Measurements from ENCODE around the gene RNU1-4. TPM values are rescaled to one million over a fixed set of nuclear protein-coding genes. Genes with fewer than 3 reads are reported as not detected.
"Not testable (repeated sequence)": the region's sequence is repeated elsewhere in the genome, so short reads cannot be mapped to it uniquely, and the experiment has no call there.

The RNU1-4 gene
- polyA plus RNA-seq, 1 experiment: not detected

GRCh38 chr1:16727190-16728111, 12.9 kb upstream of the RNU1-4 start:
- H3K27me3 ChIP-seq (ENCODE audit: control insufficient read depth, insufficient read depth, low read length): peaks cover 31% of the 10 kb centered on the region
- TF ChIP-seq CTCF (IDR thresholded peaks at IDR 0.05; ENCODE audit: low read depth, low read length): no peak
- POLR2A ChIA-PET: no interaction called here
- CTCF ChIA-PET: no interaction called here
- H3K27ac ChIP-seq (ENCODE audit: low read depth, low read length): no peak overlapping the region
- no peak overlapping the region for H3K4me3 ChIP-seq (ENCODE audit: low read depth, low read length)
- DNase-seq (ENCODE audit: low read depth, low spot score): no peak
- H3K9me3 ChIP-seq (ENCODE audit: control insufficient read depth, insufficient read depth, low read length): peaks cover 10% of the 10 kb centered on the region

- POLR2A ChIA-PET; H3K4me3 ChIP-seq (ENCODE audit: low read depth, low read length); H3K9me3 ChIP-seq (ENCODE audit: control insufficient read depth, insufficient read depth, low read length); CTCF ChIA-PET; H3K27ac ChIP-seq (ENCODE audit: low read depth, low read length); DNase-seq (ENCODE audit: low read depth, low spot score): not testable (repeated sequence)
- H3K27me3 ChIP-seq (ENCODE audit: control insufficient read depth, insufficient read depth, low read length): peaks cover 30% of the 10 kb centered on the region
Measured at GRCh38 chr1:16728243-16728949, 11.9 kb upstream of the RNU1-4 start.

GRCh38 chr1:16732254-16732896, 7.9 kb upstream of the RNU1-4 start:
- H3K27me3 ChIP-seq (ENCODE audit: control insufficient read depth, insufficient read depth, low read length); H3K4me3 ChIP-seq (ENCODE audit: low read depth, low read length); H3K9me3 ChIP-seq (ENCODE audit: control insufficient read depth, insufficient read depth, low read length); CTCF ChIA-PET; POLR2A ChIA-PET; DNase-seq (ENCODE audit: low read depth, low spot score); H3K27ac ChIP-seq (ENCODE audit: low read depth, low read length): not testable (repeated sequence)

GRCh38 chr1:16741230-16741629, 914 bp downstream of the RNU1-4 start:
- CTCF ChIA-PET; H3K9me3 ChIP-seq (ENCODE audit: control insufficient read depth, insufficient read depth, low read length); POLR2A ChIA-PET; H3K27ac ChIP-seq (ENCODE audit: low read depth, low read length); DNase-seq (ENCODE audit: low read depth, low spot score); H3K4me3 ChIP-seq (ENCODE audit: low read depth, low read length); H3K27me3 ChIP-seq (ENCODE audit: control insufficient read depth, insufficient read depth, low read length): not testable (repeated sequence)

- H3K27me3 ChIP-seq (ENCODE audit: control insufficient read depth, insufficient read depth, low read length); DNase-seq (ENCODE audit: low read depth, low spot score); H3K9me3 ChIP-seq (ENCODE audit: control insufficient read depth, insufficient read depth, low read length); H3K4me3 ChIP-seq (ENCODE audit: low read depth, low read length); H3K27ac ChIP-seq (ENCODE audit: low read depth, low read length); POLR2A ChIA-PET; CTCF ChIA-PET: not testable (repeated sequence)
Measured at GRCh38 chr1:16747660-16748059, 7.3 kb downstream of the RNU1-4 start.

- POLR2A ChIA-PET: not testable (repeated sequence)
Measured at GRCh38 chr1:16748710-16749109, 8.4 kb downstream of the RNU1-4 start.

GRCh38 chr1:16749910-16750888, 9.9 kb downstream of the RNU1-4 start:
- DNase-seq (ENCODE audit: low read depth, low spot score); POLR2A ChIA-PET; H3K4me3 ChIP-seq (ENCODE audit: low read depth, low read length); CTCF ChIA-PET; H3K9me3 ChIP-seq (ENCODE audit: control insufficient read depth, insufficient read depth, low read length); H3K27me3 ChIP-seq (ENCODE audit: control insufficient read depth, insufficient read depth, low read length); H3K27ac ChIP-seq (ENCODE audit: low read depth, low read length): not testable (repeated sequence)

More at GRCh38 chr1:16748710-16749109, 8.4 kb downstream of the RNU1-4 start:
- H3K27ac ChIP-seq (ENCODE audit: low read depth, low read length); DNase-seq (ENCODE audit: low read depth, low spot score); H3K27me3 ChIP-seq (ENCODE audit: control insufficient read depth, insufficient read depth, low read length); CTCF ChIA-PET; H3K9me3 ChIP-seq (ENCODE audit: control insufficient read depth, insufficient read depth, low read length); H3K4me3 ChIP-seq (ENCODE audit: low read depth, low read length): not testable (repeated sequence)

GRCh38 chr1:16752770-16753169, 12.5 kb downstream of the RNU1-4 start:
- CTCF ChIA-PET; H3K9me3 ChIP-seq (ENCODE audit: control insufficient read depth, insufficient read depth, low read length); H3K4me3 ChIP-seq (ENCODE audit: low read depth, low read length); DNase-seq (ENCODE audit: low read depth, low spot score); H3K27ac ChIP-seq (ENCODE audit: low read depth, low read length); POLR2A ChIA-PET; H3K27me3 ChIP-seq (ENCODE audit: control insufficient read depth, insufficient read depth, low read length): not testable (repeated sequence)

- H3K27ac ChIP-seq (ENCODE audit: low read depth, low read length); POLR2A ChIA-PET; H3K9me3 ChIP-seq (ENCODE audit: control insufficient read depth, insufficient read depth, low read length); CTCF ChIA-PET; H3K4me3 ChIP-seq (ENCODE audit: low read depth, low read length); DNase-seq (ENCODE audit: low read depth, low spot score); H3K27me3 ChIP-seq (ENCODE audit: control insufficient read depth, insufficient read depth, low read length): not testable (repeated sequence)
Measured at GRCh38 chr1:16755385-16755784, 15.1 kb downstream of the RNU1-4 start.

- POLR2A ChIA-PET: not testable (repeated sequence)
Measured at GRCh38 chr1:16755932-16756331, 15.6 kb downstream of the RNU1-4 start.

More at GRCh38 chr1:16755932-16756331, 15.6 kb downstream of the RNU1-4 start:
- H3K27me3 ChIP-seq (ENCODE audit: control insufficient read depth, insufficient read depth, low read length); H3K27ac ChIP-seq (ENCODE audit: low read depth, low read length); DNase-seq (ENCODE audit: low read depth, low spot score); H3K9me3 ChIP-seq (ENCODE audit: control insufficient read depth, insufficient read depth, low read length); CTCF ChIA-PET; H3K4me3 ChIP-seq (ENCODE audit: low read depth, low read length): not testable (repeated sequence)
